GM12864 (cell line): Measurements from ENCODE around the gene RB1.

Experiments
- DNase-seq: peaks from one replicate; pipeline ENCODE4 v3.0.0-alpha.2; 2011; ENCODE audit warnings: low read depth
- H3K4me3 ChIP-seq: 2 replicates; pipeline ENCODE4 v1.5.1; 2011; ENCODE audit warnings: mild to moderate bottlenecking, low read depth, low read length, control low read depth
- TF ChIP-seq, protein P1 (sequence below): IDR thresholded peaks from 2 replicates; pipeline ENCODE4 v1.5.1; 2011; ENCODE audit warnings: low read depth, mild to moderate bottlenecking, moderate library complexity, low read length, control low read depth, inconsistent platforms; ENCODE audit errors: missing control alignments

Gene RB1

GRCh38 chr13:48429886-48430285 lies 126.3 kb downstream of the RB1 start:
- TF ChIP-seq, protein P1, sequence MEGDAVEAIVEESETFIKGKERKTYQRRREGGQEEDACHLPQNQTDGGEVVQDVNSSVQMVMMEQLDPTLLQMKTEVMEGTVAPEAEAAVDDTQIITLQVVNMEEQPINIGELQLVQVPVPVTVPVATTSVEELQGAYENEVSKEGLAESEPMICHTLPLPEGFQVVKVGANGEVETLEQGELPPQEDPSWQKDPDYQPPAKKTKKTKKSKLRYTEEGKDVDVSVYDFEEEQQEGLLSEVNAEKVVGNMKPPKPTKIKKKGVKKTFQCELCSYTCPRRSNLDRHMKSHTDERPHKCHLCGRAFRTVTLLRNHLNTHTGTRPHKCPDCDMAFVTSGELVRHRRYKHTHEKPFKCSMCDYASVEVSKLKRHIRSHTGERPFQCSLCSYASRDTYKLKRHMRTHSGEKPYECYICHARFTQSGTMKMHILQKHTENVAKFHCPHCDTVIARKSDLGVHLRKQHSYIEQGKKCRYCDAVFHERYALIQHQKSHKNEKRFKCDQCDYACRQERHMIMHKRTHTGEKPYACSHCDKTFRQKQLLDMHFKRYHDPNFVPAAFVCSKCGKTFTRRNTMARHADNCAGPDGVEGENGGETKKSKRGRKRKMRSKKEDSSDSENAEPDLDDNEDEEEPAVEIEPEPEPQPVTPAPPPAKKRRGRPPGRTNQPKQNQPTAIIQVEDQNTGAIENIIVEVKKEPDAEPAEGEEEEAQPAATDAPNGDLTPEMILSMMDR: no peak
- peak; percentile 16 for DNase-seq
- H3K4me3 ChIP-seq: no peak overlapping the region

GRCh38 chr13:48431431-48431830 lies 127.9 kb downstream of the RB1 start:
- no peak overlapping the region for H3K4me3 ChIP-seq
- TF ChIP-seq, protein P1: no peak
- no peak for DNase-seq

DNA sequence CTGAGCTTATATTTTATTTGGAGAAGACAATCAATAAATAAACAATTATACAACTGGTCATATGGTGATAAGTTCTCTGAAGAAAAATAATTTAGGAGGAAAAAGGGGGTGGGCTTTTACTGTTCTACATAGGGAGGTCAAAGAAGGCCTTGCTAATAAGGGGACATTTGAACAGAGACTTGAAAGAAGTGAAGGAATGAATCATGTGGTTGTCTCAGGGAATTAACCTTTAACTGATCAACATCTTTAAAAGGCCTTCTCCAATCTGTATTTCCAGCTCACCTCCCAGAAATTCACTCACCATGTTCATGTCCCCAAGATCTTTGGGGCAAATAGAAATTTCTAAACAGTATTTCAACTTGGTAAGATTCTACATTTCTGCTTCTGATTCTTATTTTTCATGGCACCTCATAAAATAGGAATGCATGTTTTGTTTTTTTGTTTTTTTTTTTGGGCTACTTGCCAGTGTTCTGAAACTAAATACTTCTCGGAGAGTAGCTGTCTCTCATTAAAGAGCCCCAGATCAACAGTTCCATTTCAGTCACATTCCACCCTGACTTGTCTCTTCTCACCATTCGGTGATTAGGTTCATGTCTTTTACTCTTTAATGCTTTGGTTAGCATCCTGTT lies 128.6 kb downstream of the RB1 start:
- DNase-seq: no peak
- H3K4me3 ChIP-seq: no peak overlapping the region
- TF ChIP-seq, protein P1: no peak

DNA sequence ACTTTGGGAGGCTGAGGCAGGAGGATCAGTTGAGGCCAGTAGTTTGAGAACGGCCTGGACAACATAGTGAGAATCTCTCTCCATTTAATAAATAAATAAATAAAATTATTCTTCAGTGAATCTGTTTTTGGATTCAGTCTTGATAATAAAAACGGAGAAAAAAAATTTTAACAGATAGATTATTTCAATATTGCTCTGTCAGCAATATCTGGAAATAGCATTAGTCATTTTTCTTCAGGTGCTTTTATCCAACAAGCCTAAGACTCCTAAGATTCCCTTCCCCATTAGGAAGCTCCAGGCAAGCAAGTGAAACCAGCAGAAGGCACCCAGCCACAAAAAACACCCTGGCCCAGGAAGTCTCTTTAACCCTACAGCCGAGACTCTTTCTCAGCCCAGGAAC lies 130.6 kb downstream of the RB1 start:
- TF ChIP-seq, protein P1: no peak
- no peak overlapping the region for H3K4me3 ChIP-seq
- DNase-seq: no peak

DNA sequence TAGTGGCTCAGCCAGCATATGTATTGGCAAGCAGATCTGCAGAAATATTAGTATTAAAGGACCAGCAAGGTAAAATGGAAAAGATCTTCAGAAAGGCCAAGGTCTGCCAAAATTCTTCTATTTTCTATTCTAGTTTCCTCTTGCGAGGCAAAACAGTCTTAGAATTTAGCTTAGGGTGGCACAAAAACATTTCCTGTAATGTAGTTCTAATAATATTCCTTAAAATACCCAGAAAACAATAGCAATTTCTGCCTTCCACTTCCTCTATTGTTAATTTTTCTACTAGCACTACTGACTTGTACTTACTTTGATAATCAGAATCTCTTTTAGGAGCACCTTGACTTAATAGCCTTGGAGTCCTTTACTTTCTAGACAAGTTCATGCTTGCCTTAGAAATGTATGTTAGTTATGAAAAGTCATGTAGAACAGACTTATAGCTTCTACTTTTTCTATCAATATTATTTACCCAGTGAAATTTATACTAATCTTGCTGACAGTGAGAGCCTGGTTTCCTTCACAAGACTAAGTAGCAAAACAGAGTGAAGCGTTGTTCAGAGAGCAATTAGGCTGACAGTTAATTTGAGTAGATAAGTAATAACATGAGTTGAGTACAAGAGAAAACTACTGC lies 133.2 kb downstream of the RB1 start:
- TF ChIP-seq, protein P1: no peak
- no peak for DNase-seq
- H3K4me3 ChIP-seq: no peak overlapping the region

- TF ChIP-seq, protein P1: no peak
- H3K4me3 ChIP-seq: no peak overlapping the region
- no peak for DNase-seq
These were observed 133.8 kb downstream of the RB1 start for GRCh38 chr13:48437371-48437770.
